H1 (cell line): ENCODE results near the gene IFT74. TPM values are rescaled to one million over a fixed set of nuclear protein-coding genes. Genes with fewer than 3 reads are reported as not detected.

Experiments
- polyA plus RNA-seq, 7 experiments: library from polyadenylated mRNA; depleted of rRNA in 3 of 7; stranded (reverse) in 5 of 7; unstranded in 2 of 7; fragments of >200 nt in 5 of 7; fragments of 200-250 nt in 2 of 7; gene quantifications; 1 replicate in 5 of 7; 2 replicates in 1 of 7; 4 replicates in 1 of 7; pipeline versions ENCODE4 v1.2.1 to v1.2.3, GENCODE V29; 2011 to 2013; ENCODE audit warnings: missing spikeins in 2 of 7, mixed read lengths in 2 of 7
- total RNA-seq: library from RNA; stranded (reverse); fragmentation: NEBNext Ultra II Directional; extraction: Animal tissue kit (Norgen Biotek cat#: 25700); gene quantifications from 2 replicates; pipeline ENCODE4 v1.2.1, GENCODE V29; 2021

The IFT74 gene
- total and polyA plus RNA-seq, 2 of the 8 experiments (the other 6 are each of a cell fraction or from before 2014, with no cell fraction given) = 4.4 to 17.8 TPM

Other genes starting within 250 kb of the IFT74 start
- 34.1 and 36.7 TPM in 2 replicates for gene CAAP1, start 63.6 kb upstream of the IFT74 start, total RNA-seq
- gene CAAP1, start 63.6 kb upstream of the IFT74 start, polyA plus RNA-seq (2011; rRNA removed) = 9.5 and 13.8 TPM in 2 replicates
- gene PLAA, start 9.2 kb upstream of the IFT74 start, total RNA-seq = 64.2 and 64.5 TPM in 2 replicates
- 19.2 and 20.1 TPM in 2 replicates for gene PLAA, start 9.2 kb upstream of the IFT74 start, polyA plus RNA-seq (2011; rRNA removed)
- gene LRRC19, start 49.3 kb downstream of the IFT74 start, total RNA-seq = not detected in 2 replicates
- not detected in 2 replicates for gene LRRC19, start 49.3 kb downstream of the IFT74 start, polyA plus RNA-seq (2011; rRNA removed)
- gene TEK, start 152.8 kb downstream of the IFT74 start, total RNA-seq = 33.2 and 35.8 TPM in 2 replicates
- 7.0 and 11.0 TPM in 2 replicates for gene TEK, start 152.8 kb downstream of the IFT74 start, polyA plus RNA-seq (2011; rRNA removed)